GM20431 (cell line): Measurements from ENCODE around the gene GEMIN5.

Experiments
- in situ Hi-C: fragments of 300-500 bp; cut with MseI, MboI; formaldehyde crosslinking; loops from one replicate; pipeline ENCODE4 v1.15.0; 2020; ENCODE audit warnings: low sequenced_read_pairs; ENCODE audit not compliant: unreplicated experiment

The GEMIN5 gene

DNA sequence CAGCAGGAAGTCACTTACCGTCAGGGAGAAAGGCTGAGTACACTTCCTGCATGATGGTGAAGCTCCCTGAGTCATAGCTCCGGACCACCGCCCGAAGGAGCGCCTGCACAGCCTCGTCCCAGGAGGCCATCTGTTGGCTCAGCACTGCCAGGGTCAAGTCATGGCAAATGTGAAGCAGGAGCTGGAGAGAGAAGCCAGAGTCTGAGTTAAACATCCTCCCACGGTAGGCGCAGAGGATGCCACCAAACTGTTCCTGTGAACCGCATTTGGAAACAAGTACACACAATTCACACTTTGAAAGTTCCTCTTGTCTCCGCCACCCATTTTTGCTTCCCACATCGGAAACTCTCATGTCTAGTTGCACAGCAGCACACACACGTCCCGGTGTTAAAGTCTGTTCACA lies 45.6 kb downstream of the GEMIN5 start:
- in situ Hi-C loops, result no loop called here

- in situ Hi-C loops, result no loop called here
These were observed 52.6 kb downstream of the GEMIN5 start for GRCh38 chr5:154885439-154885838.

DNA sequence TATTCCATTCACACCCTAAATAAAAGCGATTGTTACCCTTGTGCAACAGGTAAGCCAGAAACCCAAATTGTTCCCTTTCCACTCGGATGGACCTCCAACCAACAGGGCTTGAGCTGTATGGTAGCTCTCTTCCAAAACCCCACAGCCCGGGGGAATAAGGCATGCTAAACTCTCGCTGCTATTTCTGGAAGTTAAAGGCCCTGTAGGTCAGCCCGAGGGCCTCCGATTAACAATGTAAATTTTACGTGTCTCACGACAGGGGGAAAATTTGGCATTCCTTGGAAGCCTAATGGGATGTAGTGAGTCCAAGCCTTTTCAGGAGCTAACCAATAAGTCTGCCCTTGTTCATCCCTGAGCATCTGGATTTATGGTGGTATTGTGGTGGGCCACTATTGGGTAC lies 53.6 kb downstream of the GEMIN5 start:
- in situ Hi-C loops, result no loop called here

DNA sequence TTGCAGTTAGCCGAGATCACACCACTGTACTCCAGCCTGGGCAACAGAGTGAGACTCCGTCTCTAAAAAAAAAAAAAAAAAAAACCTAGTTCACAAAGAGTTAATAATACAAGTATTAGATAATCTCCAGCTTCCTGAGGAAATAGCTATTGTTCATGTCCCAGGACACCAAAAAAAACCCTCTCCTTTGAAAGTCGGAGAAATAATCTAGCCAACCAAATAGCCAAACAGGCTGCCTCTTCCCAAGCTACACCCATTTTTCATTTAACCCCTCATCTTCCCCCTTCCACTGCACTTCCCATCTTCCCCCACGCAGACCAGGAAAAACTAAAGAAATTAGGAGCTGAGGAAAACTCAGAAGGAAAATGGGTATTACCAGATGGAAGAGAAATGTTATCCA lies 56.0 kb downstream of the GEMIN5 start:
- in situ Hi-C loops, result no loop called here

- in situ Hi-C loops, result no loop called here
These were observed 59.2 kb downstream of the GEMIN5 start for GRCh38 chr5:154878642-154879335.

GRCh38 chr5:154873791-154874331 lies 64.2 kb downstream of the GEMIN5 start:
- in situ Hi-C loops, result no loop called here

- in situ Hi-C loops, result no loop called here
These were observed 66.3 kb downstream of the GEMIN5 start for GRCh38 chr5:154871734-154872133.

GRCh38 chr5:154868702-154869101 lies 69.3 kb downstream of the GEMIN5 start:
- in situ Hi-C loops, result no loop called here

- in situ Hi-C loops, result no loop called here
These were observed 71.2 kb downstream of the GEMIN5 start for GRCh38 chr5:154866841-154867240.

DNA sequence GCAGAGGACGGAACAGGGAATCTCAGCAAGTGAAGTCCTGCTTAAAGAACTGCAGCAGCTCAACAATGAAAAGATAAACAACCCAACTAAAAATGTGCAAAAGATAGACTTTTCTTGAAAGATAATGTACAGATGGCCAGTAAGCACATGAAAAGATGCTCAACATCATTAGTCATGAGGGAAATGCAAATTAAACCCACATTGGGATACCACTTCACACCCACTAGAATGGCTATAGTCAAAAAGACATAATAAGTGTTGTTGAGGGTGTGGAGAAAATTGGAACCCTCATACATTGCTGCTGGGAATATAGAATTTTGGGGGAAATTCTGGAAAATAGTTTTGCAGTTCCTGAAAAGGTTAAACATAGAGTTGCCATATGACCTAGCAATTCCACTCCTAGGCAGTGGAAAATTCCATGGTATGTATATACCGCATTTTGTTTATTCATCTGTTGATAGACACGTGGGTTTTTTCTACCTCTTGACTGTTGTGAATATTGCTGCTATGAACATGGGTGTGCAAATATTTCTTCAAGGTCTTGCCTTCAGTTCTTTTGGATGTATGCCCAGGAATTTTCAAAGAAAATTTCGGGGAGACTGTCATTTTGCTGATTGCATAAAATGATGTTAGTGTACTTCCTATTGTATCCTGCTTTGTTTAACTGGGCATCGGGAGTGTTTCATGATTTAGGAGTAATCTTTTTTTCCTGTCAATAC lies 72.4 kb downstream of the GEMIN5 start:
- in situ Hi-C loops, result no loop called here

DNA sequence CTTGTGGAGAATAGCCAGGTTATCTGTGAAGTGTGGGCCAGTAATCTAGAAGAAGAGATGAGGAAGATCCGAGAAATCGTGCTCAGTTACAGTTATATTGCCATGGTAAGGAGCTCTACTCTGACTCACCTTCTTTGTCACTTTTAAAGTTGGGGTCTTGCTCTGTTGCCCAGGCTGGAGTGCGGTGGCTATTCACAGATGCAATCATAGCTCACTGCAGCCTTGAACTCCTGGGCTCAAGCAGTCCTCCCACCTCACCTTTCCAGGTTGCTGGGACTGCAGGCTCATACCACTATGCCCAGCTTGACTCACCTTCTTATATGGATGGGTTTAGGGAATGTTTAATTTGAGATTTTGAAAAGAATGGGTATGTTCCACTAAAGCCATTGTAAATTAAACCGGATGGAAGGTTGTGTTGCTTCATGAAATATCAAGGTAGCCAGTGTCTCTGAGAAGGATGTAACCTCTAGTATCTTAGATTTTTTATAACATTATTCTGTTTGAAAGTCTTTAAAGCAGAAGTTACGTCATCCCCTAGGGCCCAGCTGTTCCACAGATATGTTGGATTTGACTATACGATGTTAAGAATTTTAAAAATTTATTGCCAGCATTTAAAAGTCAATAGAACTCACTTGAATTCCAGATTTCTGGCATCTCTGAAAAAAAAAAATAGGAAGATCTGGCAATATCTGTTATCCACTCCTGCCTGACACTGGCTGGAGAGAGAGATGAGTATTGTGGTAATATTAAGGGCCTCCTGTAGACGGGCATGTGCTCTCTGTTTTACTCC lies 74.5 kb downstream of the GEMIN5 start:
- in situ Hi-C loops, result no loop called here

GRCh38 chr5:154862766-154863165 lies 75.2 kb downstream of the GEMIN5 start:
- in situ Hi-C loops, result no loop called here

GRCh38 chr5:154861946-154862345 lies 76.1 kb downstream of the GEMIN5 start:
- in situ Hi-C loops, result no loop called here

- in situ Hi-C loops, result no loop called here
These were observed 77.2 kb downstream of the GEMIN5 start for GRCh38 chr5:154860765-154861164.

DNA sequence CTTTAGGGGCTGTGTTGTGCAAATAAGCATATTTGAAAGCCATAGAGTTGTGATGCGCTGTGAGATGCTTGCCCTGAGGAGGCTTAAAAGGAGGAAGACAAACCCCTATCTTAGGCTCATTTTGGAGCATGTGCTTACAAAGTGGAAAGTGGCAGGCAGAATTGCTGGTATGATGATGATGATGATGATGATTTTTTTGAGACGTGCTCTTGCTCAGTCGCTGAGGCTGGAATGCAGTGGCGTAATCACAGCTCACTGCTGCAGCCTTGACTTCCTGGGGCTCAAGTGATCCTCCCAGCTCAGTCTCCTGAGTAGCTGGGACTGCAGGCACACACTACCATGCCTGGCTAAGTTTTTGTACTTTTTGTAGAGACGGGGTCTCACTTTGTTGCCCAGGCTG lies 77.9 kb downstream of the GEMIN5 start:
- in situ Hi-C loops, result no loop called here

DNA sequence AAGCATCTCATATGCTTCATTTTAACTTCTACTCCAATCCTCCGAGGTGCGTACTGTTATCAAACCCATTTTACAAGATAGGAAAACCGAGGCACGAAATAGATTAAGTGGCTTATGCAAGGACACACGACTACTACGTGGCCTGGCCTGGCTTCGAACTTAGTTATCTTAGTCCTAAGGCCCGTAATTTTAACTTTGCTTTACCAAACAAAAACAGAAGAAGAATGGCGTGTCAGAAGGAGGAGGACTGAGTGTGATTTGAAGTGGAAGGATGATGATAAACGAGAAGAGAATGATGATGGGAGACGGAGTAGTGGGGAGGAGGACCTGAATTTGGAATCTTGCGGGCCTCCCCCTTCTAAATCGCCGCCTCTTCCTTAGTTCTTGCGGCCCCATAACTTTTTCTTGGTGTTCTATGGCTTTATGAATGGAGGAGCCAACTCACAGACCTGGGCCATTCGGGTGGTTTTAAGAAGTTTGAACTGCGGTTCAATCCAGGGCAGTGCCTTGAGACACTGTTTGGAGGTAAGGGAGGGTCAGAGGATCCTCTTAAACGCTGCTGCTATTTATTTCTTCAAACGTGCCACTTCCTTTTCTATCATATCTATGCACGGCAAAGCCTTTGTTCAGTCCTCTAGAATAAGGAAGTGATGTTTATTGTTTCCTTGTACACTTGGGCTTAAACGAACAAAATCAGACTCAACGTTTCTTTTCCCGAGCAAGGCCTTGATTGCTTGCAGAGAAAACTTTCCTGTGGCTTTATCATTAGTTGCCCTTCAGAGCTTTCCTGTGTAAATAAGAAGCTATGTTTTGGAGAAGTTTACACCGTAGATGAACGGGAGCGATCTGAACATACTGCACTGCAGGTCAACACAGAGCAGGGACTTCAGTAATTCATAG lies 78.8 kb downstream of the GEMIN5 start:
- in situ Hi-C loops, result no loop called here

DNA sequence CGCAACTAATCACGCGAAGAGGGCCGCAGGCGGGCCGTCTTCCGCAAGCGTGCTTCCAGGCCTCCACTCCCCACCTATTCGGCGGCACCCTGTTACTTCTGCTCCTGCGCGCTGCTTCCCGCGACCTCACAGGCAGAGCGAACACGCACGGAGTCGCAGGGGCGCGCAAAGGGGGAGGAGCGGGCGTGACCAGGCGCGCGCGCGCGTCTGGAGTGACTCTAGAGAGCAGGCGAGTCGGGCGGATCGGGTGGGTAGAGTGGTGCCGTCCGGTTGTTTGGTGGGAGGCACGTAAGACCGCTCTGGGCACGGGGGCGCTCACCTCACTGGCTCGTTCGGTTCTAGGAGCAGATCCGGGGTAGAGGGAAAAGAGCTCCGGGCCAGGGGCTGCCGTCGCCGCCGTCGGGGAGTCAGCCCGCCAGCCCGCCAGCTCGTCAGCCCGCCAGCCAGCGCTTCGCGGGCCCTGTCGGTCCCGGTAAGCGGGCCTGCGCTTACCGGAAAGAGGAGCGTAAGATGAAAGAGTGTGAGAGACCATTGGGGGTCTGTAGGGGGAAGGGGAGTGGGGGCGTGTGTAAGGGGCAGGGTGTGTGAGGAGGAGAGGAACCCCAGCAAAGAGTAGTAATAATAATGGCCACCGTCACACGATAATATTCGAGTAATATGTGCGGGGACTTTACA lies 79.6 kb downstream of the GEMIN5 start, which contains the start of gene CNOT8:
Gene CNOT8, plus strand, starts transcription at position 331 of the 675 bp plus-strand sequence. CDS start 4,652 bp downstream, outside the sequence.
- in situ Hi-C loops, result no loop called here

DNA sequence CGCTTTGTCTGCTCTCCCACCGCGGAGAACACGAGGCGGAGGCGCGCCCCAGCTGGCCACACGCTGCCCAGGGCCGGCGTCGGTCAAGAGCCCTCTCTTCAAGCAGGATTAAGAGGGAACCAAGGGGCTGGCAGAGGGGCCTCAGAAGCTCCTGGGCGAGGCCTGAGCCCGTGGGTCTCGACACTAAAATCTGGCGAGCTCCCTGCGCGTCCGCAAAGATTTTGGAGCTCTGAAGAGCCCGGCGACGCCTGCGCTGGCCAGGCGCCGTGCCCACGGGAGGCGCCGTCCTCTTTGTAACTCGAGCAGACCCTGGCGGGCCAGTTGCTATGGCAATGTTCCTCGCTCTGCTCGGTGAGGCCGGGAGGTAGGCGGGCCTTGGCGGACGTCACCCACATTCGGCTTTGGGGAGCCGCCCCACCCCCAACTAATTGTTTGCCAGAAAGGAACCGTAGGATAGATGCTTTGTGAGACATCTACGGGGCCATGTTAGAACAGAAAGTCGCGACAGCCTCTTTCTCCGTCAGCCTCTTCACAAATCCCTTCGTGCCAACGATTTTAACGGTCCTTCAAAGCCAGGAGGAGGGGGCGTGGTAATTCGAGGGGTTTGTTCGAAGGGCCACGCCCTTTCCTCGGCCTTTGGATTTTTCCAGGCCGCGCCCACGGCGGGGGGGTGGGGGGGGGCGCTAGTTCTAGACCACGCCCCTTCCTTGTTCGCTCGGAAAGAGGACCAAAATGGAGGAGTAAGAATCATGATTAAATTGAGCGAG lies 80.3 kb downstream of the GEMIN5 start:
- in situ Hi-C loops, result no loop called here
